ENCODE results near the gene TMEM218. TPM values are rescaled to one million over a fixed set of nuclear protein-coding genes. Genes with fewer than 3 reads are reported as not detected.

Gene TMEM218
- total and polyA plus RNA-seq, 12 donors, result 19.3 to 42.3 (median 25.8) TPM

DNA sequence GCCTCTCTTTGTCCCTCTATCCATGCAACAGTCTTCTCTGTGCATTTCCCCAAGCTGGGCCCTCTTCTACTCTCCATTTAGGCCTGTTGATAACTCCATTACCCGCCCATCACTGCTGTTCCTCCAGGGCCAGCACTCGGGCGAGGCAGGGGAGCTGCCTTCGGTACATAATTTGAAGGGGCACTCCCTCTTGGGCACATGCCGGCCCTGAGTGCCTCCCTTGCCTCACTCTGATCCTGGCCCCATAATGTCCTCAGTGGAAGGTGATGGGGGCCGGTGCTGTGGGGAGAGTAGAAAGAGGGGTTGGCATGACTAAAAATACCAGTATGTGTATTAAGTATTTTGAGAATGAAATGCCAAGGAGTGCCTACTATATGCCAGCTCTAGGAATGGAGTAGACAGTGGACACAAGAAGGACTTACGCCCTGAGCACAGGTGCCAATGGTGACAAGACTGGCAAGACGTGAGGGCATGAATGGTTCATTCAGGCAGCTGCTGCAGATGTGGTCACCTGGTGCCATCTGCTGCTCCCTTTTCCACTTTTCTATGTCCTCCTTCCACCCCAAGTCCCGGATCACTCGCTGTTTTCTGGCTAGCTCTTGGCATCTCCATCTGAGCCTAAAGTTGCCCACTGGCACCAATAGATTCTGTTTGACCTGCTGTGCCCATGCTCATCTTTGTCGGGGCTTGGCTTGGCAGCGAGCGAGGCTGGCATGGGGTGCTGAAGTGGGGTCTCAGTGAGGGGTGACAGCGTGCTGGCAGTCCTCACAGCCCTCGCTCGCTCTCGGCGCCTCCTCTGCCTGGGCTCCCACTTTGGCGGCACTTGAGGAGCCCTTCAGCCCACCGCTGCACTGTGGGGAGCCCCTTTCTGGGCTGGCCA lies 22.6 kb downstream of the TMEM218 start:
- Histone ChIP-seq H3K27me3 (no peaks in the 10 kb centered on the region), H3K4me3 (no peak overlapping the region), H3K9me3 (replicated peaks in 1 of 3) (no peaks in the 10 kb centered on the region), H3K4me1 (replicated peaks in 1 of 2) (peaks cover 6 to 8% of the 10 kb centered on the region in 2 donors), H3K27ac (no peak overlapping the region), H3K36me3 (replicated peaks in 1 of 2) (peaks cover 0 to 36% of the 10 kb centered on the region in 2 donors)
- peak in 2 of 7 donors; percentile 5 to 12 for DNase-seq
- no peak for TF ChIP-seq POLR2A (IDR thresholded peaks at IDR 0.05)
- TF ChIP-seq, protein P1, sequence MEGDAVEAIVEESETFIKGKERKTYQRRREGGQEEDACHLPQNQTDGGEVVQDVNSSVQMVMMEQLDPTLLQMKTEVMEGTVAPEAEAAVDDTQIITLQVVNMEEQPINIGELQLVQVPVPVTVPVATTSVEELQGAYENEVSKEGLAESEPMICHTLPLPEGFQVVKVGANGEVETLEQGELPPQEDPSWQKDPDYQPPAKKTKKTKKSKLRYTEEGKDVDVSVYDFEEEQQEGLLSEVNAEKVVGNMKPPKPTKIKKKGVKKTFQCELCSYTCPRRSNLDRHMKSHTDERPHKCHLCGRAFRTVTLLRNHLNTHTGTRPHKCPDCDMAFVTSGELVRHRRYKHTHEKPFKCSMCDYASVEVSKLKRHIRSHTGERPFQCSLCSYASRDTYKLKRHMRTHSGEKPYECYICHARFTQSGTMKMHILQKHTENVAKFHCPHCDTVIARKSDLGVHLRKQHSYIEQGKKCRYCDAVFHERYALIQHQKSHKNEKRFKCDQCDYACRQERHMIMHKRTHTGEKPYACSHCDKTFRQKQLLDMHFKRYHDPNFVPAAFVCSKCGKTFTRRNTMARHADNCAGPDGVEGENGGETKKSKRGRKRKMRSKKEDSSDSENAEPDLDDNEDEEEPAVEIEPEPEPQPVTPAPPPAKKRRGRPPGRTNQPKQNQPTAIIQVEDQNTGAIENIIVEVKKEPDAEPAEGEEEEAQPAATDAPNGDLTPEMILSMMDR (IDR thresholded peaks at IDR 0.05), result no peak
- intact Hi-C loops (cut with DNase I), result no loop called here
- 89 to 91% (median 91%) methylated on average over 20 of the region's 20 CpGs for WGBS, 4 donors

DNA sequence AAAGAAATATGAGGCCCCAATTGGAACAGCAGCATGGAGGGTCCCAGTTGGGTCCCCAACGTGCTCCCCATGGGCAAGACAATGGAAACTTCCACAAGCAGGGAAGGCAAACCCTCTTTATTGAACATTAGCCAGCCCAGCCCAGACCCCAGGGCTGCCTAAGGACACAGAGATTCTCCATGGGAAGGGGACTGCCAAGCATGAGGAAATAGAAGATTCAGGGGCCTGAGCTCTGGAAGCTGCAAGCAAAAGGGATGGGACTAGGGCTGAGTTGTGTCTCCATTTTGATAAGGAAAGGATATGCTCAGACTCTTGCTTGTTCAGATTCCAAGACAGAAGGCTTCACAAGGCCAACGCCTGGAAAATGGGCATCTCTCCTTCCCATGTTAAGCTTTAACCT lies 23.3 kb downstream of the TMEM218 start:
- DNase-seq, result peak in 1 of 7 donors; percentile 11
- no peak for TF ChIP-seq POLR2A (IDR thresholded peaks at IDR 0.05)
- TF ChIP-seq, protein P1 (IDR thresholded peaks at IDR 0.05), result no peak
- intact Hi-C loops (cut with DNase I), result no loop called here
- H3K9me3 ChIP-seq (replicated peaks in 1 of 3), result no peaks in the 10 kb centered on the region
- WGBS, 4 donors, result 79 to 94% (median 87%) methylated on average over 2 of the region's 2 CpGs
- peaks cover 11 to 13% of the 10 kb centered on the region in 2 donors for H3K4me1 ChIP-seq (replicated peaks in 1 of 2)
- H3K36me3 ChIP-seq (replicated peaks in 1 of 2), result peaks cover 0 to 42% of the 10 kb centered on the region in 2 donors
- H3K27ac ChIP-seq, result no peak overlapping the region
- H3K4me3 ChIP-seq, result no peak overlapping the region
- no peaks in the 10 kb centered on the region for H3K27me3 ChIP-seq

DNA sequence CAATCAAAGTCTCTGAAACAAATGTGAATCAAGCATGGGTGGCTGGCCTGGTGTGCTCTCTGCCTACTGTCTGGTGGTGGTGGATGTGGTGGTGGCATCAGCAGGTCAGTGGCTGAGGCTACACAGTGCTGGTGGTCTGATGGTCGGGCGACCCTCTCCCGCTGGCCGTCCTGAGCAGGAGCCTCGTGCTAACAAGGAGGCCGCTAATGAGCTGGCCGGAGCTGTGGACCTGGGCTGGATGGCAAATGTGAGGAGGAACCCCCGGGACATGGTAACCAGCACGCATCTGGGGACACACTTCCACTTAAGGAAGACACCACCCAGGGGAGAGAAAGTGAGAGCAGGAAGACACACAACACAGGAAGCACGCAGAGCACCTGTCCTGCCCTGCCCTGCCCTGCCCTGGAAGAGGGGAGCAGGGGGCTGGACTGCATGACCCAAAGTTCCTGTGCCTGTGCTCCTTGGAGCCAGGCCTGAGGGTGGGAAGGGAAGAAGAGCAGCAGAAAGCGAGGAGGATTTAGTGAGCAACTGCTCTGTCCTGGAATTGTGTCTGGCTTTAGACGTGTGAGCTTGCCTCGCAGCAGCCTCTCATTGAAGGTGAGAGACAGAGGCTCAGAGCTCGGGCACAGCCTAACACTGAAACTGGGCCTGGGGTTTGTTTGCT lies 24.7 kb downstream of the TMEM218 start:
- peaks cover 0 to 47% of the 10 kb centered on the region in 2 donors for H3K36me3 ChIP-seq (replicated peaks in 1 of 2)
- DNase-seq, result peak in 2 of 7 donors; percentile 8 to 11
- TF ChIP-seq, protein P1 (IDR thresholded peaks at IDR 0.05), result no peak
- TF ChIP-seq POLR2A (IDR thresholded peaks at IDR 0.05), result no peak
- intact Hi-C loops (cut with DNase I), result no loop called here
- no peak overlapping the region for H3K4me3 ChIP-seq
- peaks cover 19 to 25% of the 10 kb centered on the region in 2 donors for H3K4me1 ChIP-seq (replicated peaks in 1 of 2)
- H3K27me3 ChIP-seq, result no peaks in the 10 kb centered on the region
- H3K9me3 ChIP-seq (replicated peaks in 1 of 3), result no peaks in the 10 kb centered on the region
- no peak overlapping the region for H3K27ac ChIP-seq
- 86 to 94% (median 87%) methylated on average over 7 to 14 of the region's 14 CpGs for WGBS, 4 donors

Data from adrenal gland (tissue), 12 donors.